ENCODE measurements around the gene POLRMT. TPM values are rescaled to one million over a fixed set of nuclear protein-coding genes. Genes with fewer than 3 reads are reported as not detected.
A peak's percentile ranks its signal among the peaks of the same experiment; 100 is the strongest.
"Not testable (repeated sequence)": the region's sequence is repeated elsewhere in the genome, so short reads cannot be mapped to it uniquely, and the experiment has no call there.

Gene POLRMT
- total RNA-seq, 1 experiment from 2014 or later: 30.4 TPM

DNA sequence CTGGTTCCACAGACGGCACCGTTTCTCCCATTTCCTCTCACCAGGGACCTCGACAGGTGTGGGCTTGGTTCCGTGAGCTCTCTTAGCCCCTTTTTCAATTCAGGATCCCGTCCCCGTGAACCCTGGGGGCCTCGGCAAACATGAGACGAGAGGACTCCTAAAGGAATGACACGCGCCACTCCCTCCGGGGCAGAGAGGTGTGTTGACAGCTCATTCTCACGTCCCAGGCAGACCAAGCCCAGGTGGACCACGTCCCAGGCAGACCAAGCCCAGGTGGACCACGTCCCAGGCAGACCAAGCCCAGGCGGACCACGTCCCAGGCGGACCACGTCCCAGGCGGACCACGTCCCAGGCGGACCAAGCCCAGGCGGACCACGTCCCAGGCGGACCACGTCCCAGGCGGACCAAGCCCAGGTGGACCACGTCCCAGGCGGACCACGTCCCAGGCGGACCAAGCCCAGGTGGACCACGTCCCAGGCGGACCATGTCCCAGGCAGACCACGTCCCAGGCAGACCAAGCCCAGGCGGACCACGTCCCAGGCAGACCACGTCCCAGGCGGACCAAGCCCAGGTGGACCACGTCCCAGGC lies 33.7 kb upstream of the POLRMT start:
- in situ Hi-C loops (cut with HindIII; ENCODE audit: low pct_unique_long_range_greater_than_20kb, low sequenced_read_pairs); DNase-seq (ENCODE audit: low read depth): not testable (repeated sequence)

DNA sequence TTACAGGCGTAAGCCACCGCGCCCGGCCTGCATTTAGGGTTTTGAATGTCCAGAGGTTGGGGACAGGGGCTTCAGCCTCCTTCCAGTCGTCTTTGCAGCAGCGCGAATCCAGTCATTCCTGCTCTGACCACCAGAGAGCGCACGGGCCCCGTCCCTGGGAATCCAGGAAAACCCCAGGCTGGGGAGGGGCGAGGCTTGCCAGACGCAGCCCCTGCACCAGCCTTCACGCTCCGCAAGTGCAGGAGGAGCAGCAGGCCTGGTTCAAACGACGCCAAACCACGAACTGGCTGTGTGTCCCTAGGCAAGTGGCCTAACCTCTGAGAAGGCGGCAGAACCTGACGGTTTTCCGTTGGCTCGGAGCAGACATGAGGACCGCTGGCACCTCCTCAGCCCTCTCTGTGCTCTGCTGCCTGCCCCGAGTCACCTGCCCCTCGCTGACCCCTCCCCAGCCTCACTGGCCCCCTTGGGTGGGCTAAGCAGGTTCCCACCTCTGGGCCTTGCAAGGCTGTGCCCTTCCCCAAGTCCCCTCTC lies 31.6 kb upstream of the POLRMT start:
- peak; percentile 64 for DNase-seq (ENCODE audit: low read depth)
- in situ Hi-C loops (cut with HindIII; ENCODE audit: low pct_unique_long_range_greater_than_20kb, low sequenced_read_pairs): no loop called here

DNA sequence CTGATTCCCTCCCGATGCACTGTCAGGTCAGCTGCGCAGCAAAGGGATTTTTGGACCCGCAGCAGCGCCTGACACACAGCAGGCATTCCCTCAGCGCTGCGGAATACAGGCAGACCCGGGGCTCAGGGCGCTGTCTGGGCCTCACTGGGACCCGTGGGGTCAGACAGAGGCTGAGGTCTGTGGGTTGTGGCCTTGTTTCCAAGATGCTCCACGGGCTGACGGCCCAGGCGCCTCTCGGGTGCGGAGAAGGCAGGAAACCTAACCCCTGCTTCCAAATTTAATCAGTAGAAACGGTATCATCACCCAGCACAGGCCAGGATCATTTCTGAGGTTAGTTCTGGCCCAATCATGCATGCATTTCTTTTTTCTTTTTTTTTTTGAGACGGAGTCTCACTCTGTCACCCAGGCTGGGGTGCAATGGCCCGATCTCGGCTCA lies 30.4 kb upstream of the POLRMT start:
- DNase-seq (ENCODE audit: low read depth): no peak
- in situ Hi-C loops (cut with HindIII; ENCODE audit: low pct_unique_long_range_greater_than_20kb, low sequenced_read_pairs): no loop called here

DNA sequence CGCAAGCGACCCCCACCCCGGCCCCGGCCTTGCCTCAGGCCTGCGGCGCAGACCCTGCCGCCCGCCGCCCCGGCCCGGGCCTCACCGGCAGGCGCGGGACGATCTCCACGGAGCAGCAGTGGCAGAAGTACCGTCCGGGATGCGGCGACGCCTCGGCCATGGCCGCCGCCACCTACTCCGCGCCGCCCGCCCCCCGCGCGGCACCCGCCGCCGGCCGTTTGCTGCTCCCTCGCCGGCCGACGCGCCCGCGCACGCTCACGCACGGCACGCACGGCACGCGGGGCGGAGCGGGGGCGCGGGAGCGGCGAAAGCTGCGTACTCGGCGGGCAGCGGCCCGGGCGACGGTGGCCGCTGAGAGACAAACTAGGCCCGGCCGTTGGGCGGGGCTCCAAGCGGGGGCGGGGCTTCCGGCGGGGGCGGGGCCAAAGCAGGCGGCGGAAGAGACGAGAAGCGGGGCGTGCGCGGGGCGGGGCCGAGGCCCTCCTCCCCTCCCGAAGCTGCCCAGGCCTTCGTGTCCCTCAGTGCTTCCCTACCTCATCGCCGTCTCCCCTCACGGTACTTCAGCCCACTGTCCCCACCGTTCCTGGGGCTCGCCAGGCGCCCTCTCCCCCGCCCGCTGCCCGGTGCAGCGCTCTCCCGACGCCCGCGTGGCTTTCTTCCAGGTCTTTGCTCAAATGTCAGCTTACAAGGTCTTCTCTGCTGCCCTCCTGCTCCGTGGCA lies 29.8 kb upstream of the POLRMT start, which contains the start of gene RNF126:
Gene RNF126, minus strand, starts transcription at position 253 of the 720 bp plus-strand sequence. Its CDS starts 93 bp downstream, at position 160.
- in situ Hi-C loops (cut with HindIII; ENCODE audit: low pct_unique_long_range_greater_than_20kb, low sequenced_read_pairs): no loop called here
- peak; percentile 67 for DNase-seq (ENCODE audit: low read depth)

DNA sequence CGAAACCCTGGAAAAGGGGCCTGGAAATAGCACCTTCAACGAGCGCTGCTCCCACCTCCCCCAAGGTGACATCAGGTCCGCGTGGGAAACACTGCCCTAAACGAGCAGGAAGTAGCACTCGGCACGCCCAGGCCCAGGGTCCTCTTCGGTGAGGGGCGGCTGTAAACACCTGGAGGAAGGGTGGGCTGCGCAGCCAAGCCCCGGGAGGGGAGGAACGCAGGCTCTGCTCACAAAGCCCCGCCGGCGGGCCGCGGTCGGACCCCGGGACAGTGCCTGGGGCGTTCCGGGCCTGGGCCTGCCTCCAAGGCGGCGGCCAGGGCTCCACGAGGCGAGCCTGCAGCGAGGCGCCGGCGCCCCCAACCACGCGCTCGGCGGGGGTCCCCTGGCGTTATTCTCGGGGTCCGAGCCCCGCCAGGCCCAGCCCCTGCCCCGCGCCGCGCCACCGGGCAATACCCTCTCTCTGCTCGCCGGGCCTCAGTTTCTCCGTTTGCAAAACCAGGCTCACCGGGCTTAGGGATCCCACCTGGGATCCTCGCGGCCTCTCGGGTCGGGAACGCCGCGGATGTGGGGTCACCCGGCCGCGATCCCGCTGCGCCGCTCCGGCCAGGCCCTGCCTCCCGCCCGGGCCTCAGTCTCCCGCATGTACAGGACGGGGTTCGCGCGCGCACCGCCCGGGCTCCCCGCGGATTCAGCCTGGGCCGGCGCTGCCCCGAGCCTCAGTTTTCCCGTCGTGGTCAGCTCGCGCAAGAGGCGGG lies 29.0 kb upstream of the POLRMT start:
- peak; percentile 36 for DNase-seq (ENCODE audit: low read depth)
- in situ Hi-C loops (cut with HindIII; ENCODE audit: low pct_unique_long_range_greater_than_20kb, low sequenced_read_pairs): no loop called here

DNA sequence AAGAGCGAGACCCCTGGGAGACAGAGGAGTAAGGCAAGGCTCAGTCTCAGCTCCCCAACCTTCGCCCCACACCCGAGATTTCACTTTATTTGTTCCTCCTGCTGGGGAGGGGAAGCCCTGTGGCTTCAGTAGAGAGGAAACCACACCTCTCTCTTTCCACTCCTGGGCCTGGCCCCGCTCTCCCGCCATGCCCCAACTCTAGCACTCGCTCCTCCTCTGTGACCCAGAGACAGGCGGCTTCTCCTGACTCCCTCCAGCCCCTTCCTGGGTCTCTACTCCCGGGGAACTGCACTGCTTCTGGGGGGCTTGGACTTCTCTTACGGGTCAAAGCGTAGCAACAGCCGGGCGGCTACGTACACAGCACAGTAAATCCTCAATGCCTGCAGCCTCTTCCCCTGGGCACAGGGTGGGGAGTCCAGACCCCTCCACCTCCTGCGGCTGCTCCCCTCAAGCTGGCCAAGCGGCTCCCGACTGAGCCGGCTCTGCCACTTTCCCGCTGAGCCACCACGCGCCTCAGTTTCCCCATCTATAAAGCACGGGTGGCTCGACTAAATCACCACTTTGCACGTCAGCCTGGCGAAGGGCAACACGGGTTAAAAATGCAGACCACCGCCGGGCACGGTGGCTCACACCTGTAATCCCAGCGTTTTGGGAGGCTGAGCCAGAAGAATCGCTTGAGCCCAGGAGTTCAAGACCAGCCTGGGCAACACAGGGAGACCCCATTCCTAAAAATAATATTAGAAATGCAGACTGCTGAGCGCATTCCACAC lies 28.3 kb upstream of the POLRMT start:
- no peak for DNase-seq (ENCODE audit: low read depth)

DNA sequence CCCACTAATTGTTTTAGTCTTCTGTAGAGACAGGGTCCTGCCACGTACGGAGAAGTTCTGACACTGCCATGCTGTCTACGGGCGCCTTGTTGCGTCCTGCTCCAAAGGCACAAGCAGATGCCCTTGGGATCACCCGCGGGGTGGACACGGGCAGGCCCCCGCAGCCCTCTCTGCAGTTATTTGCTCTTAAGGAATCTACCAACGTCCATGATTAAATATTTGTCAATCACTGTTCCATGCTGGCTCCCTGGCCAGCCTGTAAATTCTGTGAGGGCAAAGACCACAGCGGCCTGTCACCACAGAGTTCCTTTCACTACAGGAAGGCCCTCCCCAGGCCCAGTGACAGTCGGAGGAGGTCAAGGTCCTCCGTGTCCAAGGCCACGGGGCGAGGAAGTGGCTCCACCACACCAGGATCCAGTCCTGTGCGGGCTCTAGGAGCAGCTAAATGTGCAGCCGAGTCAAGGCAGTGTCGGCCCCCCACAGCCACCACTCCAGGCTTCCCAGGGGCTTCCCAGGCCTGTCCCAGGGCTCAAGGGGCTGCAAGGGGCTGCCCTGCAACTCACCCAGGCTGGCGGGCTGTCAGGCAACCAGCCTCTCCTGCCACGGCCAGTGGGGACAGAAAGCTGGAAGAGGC lies 27.6 kb upstream of the POLRMT start:
- no peak for DNase-seq (ENCODE audit: low read depth)
- in situ Hi-C loops (cut with HindIII; ENCODE audit: low pct_unique_long_range_greater_than_20kb, low sequenced_read_pairs): no loop called here

More for the DNA sequence above, 28.3 kb upstream of the POLRMT start:
- in situ Hi-C loops (cut with HindIII; ENCODE audit: low pct_unique_long_range_greater_than_20kb, low sequenced_read_pairs): no loop called here

DNA sequence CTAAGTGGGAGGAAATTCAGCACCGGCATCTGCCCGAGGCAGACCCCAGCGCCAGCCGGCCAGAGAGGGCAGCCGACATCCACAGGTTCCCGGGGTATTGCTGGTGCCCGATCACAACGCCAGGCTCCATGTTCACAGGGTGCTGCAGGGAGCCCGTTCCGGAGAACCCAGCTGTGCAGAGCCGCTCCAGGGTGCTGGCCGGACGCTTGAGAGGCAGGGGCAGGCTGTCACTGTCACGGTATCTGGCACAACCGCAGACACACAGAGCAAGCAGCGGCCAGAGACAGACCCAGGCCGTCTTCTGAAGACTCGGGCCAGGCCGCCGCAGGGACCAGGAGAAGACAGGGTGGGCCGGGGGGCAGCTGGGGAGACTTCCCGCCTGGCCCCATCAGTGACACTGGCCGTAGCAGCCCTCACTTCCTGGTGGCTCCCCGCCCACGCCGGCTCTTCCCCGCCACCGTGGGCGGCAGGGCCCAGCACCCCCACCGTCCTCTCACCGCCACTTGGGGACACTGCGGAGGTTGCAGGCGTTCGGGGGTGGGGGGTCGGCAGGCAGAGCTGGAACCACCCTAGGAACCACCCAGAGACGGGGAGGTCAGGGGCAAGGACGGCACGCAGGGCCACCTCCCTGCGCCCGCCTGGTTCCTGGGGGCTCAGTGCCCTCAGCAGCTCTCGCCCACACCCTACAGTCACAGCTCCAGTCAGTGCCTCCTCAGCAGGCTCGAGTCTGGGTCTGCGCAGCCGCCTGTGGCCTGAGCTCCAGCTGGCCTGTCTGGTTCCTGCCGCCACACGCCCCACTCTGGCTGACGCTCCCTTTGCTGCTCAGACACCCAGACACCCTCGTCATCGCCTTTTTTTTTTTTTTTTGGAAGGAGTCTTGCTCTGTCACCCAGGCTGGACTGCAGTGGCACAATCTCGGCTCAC lies 25.8 kb upstream of the POLRMT start:
- in situ Hi-C loops (cut with HindIII; ENCODE audit: low pct_unique_long_range_greater_than_20kb, low sequenced_read_pairs): no loop called here
- DNase-seq (ENCODE audit: low read depth): no peak

DNA sequence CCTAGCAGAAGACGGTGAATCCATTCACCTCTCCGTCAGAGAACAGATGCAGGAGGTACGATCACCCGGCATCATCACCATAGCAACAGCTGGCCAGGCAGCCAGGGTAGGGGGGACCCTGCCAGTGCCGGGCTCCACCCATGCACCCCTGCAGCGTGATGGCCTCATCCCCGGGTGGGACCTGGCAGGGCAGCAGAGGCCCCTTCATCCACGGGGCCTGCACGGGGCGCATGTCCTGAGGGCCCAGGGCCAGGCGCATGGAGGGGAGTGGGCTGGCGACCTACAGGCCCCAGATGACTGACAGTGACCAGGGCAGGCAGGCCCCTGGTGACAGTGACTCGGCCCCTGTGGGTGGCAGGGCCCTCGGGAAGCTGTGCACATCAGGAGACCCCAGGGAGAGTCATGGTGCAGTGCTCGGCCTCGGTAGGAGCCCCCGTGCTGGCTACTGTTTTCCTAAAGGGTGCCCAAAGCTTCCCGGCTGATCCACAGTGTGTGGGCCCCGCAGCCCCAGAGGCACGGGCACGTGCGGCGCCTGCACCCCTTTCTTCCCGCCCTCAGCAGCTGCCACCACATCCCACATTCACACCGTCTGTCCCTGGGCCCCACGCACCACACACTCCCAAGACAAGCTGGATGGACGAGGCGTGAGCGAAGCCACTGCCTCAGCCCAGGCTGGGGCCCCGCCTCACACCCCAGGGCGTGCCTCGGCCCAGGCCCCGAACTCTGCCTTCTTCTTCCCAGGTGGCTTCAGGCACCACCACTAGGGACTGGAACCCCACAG lies 24.9 kb upstream of the POLRMT start:
- no peak for DNase-seq (ENCODE audit: low read depth)
- in situ Hi-C loops (cut with HindIII; ENCODE audit: low pct_unique_long_range_greater_than_20kb, low sequenced_read_pairs): no loop called here

DNA sequence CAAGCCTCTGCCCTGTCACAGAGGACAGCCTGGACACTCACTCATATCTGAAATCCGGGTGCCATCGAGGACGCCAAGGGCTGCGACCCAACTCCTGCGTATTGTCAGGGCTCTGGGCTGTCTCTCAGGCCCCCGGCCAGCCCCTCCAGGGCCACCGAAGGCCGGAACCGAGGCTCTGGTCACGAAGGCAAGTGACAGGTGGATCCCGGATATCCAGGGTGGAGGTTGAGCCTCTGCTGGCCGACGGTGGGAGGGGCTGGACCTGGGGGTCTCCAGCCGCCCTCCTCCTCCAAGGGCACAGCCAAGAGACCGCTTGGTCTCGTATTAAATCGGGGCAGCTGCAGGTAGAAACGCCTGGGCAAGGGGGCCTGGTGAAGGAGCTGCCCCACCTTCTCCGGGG lies 24.3 kb upstream of the POLRMT start:
- in situ Hi-C loops (cut with HindIII; ENCODE audit: low pct_unique_long_range_greater_than_20kb, low sequenced_read_pairs): no loop called here
- no peak for DNase-seq (ENCODE audit: low read depth)

DNA sequence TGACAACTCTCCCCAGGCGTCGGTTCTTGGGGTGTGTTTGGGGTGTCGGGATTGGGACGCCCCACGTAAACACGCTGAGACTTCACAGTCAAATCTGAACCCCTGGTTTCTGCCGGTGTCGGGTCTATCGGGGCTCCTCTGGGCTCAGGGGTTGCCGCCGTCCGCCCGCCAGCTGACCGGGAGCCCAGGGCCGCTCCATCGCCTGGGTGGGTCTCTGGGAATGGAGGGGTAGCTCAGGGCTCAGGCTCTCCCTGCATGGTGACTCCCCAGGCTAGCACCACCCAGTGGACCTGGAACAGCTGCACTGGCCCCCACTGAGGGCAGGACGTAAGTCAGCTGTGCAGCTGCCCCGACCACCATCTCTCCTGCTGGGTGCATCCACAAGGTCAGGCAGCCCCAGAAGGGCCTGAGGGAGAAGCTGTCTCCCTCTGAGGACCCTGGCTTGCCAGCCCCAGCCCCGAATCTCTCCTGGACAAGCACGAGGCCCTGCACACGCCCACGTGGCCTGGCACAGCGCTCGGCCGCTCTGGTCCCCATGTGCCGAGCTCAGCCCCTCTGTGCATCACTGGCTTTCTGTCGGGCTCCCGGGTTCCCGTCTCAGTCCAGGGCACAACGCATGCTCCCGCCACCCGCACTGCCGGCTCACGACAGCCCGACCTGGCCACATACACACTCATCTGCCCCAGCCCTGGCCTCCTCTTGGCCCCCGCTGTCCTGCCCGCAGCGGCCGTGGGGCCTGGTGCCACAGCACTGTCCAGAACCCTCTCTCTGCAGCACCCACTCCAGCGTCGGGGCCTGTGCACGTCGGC lies 23.6 kb upstream of the POLRMT start:
- DNase-seq (ENCODE audit: low read depth): no peak
- in situ Hi-C loops (cut with HindIII; ENCODE audit: low pct_unique_long_range_greater_than_20kb, low sequenced_read_pairs): no loop called here

DNA sequence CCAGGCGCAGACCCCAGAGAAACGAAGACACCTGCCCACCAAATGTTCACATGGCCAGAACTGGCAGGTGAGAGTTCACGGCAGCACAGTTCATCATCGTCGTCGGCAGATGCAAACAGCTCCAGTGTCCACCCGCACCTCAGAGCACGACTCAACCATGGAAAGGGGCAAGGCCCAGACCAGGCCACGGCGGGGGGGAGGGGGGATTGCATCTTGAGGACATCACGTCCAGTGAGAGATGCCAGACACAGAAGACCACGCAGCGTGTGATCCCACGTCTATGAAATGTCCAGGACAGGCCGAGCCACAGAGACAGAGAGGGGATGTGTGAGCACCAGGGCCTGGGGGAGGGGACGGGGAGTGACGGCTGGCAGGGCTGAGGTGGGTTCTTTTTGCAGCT lies 22.4 kb upstream of the POLRMT start:
- no peak for DNase-seq (ENCODE audit: low read depth)
- in situ Hi-C loops (cut with HindIII; ENCODE audit: low pct_unique_long_range_greater_than_20kb, low sequenced_read_pairs): no loop called here

DNA sequence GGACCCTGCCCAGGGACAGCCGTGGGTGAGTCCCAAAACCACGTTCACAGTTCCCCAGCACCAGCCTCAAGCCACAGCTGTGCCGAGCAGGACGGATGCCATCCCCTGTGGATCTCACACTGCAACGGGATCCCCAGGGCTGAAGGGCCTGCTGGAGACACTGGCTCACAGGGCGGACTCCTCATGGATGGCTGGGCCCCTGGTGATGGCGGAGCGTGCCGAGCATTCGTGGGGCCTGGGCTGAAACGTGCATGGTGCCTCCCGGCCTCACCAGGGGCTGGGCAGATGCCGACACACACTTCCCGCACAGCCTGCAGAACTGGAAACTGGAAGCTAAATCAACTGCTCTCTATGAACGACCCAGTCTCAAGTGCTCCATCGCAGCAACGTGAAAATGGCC lies 20.1 kb upstream of the POLRMT start:
- DNase-seq (ENCODE audit: low read depth): no peak
- in situ Hi-C loops (cut with HindIII; ENCODE audit: low pct_unique_long_range_greater_than_20kb, low sequenced_read_pairs): no loop called here

DNA sequence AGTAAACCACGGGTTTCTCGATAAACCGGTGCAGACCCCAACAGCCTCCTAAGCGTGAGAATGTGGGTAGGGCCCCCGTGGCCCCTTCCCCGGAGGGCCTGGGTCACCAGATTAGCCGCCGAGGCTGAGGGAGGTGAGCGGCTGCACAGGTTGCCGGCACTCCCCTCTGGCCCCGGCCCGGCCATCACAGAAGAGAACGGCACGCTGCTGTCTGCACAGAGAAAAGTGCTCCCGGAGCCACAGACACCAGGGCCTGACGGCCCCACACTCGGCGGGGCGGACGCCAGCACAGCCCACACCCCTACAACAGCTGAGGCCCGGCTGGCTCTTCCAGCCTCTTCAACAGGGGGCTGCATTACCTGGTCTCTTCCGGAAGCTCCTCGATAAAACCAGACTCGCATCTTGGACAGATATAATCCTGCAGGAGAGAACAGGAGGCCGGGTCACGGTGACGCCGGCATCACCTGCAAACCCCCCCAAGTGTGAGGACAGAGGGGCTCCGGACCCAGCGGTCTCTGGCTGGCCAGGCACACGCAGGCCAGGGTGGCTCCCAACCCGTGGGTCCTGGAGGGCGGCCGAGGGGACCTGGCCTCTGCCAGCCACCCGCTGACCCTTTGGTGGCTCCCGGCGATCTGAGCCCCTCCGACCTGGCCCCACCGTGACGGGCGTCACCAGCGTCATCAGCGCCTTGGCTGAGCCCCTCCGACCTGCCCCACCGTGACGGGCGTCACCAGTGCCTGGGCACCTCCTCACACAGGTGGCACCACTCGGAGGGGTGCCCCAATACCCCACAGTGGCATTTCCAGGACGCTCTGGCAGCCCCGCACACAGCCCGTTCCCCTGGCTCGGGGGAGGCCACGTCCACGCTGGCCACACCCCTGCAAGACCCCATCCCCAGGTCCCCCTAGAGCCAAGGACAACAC lies 19.4 kb upstream of the POLRMT start:
- in situ Hi-C loops (cut with HindIII; ENCODE audit: low pct_unique_long_range_greater_than_20kb, low sequenced_read_pairs): no loop called here
- no peak for DNase-seq (ENCODE audit: low read depth)

DNA sequence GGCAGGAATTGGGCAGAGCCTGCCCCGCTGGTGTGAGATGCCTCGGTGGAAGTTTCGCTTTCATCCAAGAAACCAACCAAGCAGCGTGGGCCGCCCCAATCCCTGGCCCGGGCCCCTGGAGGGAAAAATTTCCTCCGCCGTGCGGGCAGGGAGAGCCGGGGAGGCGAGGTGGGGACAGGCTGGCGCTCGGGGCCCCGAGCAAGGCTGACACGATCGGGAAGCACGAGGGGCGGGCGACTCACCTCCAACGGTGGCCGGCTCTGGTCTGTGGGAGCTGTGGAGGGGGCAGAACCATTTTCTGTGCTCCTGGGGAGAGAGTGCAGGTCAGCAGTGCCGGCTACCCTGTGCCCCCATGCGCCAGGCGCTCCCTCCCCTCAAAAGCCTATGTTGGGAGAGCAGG lies 18.7 kb upstream of the POLRMT start:
- DNase-seq (ENCODE audit: low read depth): no peak
- in situ Hi-C loops (cut with HindIII; ENCODE audit: low pct_unique_long_range_greater_than_20kb, low sequenced_read_pairs): no loop called here

All from Caki2 (cell line).